H1 (cell line): ENCODE measurements around the gene MPIG6B. TPM values are rescaled to one million over a fixed set of nuclear protein-coding genes. Genes with fewer than 3 reads are reported as not detected.

Source experiments
- CTCF ChIA-PET: fragments of 300-600 bp; sonication (Branson Sonifier 250); formaldehyde crosslinking; loops from one replicate; lab custom pipeline; 2021; ENCODE audit not compliant: partially characterized antibody; lab: Charles Lee
- POLR2A ChIA-PET: fragments of 300-600 bp; sonication (Branson Sonifier 250); formaldehyde crosslinking; loops from one replicate; lab custom pipeline; 2021; ENCODE audit warnings: inconsistent platforms; ENCODE audit not compliant: partially characterized antibody; lab: Charles Lee
- DNase-seq, 2 experiments: peaks; one replicate each; pipeline versions ENCODE4 v3.0.0 to v3.0.0-alpha.2; 2010 to 2022; ENCODE audit warnings: low spot score in 2 of 2, low read depth in 1 of 2, mixed read lengths in 1 of 2
- FAIRE-seq: peaks from 2 replicates; lab custom pipeline; 2011; peaks lifted over from hg19 to GRCh38; lab: Jason Lieb, UNC
- H2AFZ ChIP-seq: 2 replicates; pipeline ENCODE4 v1.8.1; 2012; ENCODE audit warnings: low read length, inconsistent platforms
- H2AK5ac ChIP-seq: 2 replicates; pipeline ENCODE4 v1.6.1; 2013; ENCODE audit warnings: low read depth, low read length
- H2BK120ac ChIP-seq: replicated peaks from 2 replicates; pipeline ENCODE3; 2013; ENCODE audit warnings: low read depth, low read length, inconsistent platforms
- H2BK12ac ChIP-seq: 2 replicates; pipeline ENCODE4 v1.6.1; 2013; ENCODE audit warnings: low read depth, low read length
- H2BK15ac ChIP-seq: 2 replicates; pipeline ENCODE4 v1.6.1; 2013; ENCODE audit warnings: low read length
- H2BK20ac ChIP-seq: 2 replicates; pipeline ENCODE4 v1.6.1; 2013; ENCODE audit warnings: low read length
- H2BK5ac ChIP-seq: 2 replicates; pipeline ENCODE4 v1.6.1; 2013; ENCODE audit warnings: low read depth, low read length
- H3K14ac ChIP-seq: 2 replicates; pipeline ENCODE4 v1.6.1; 2013; ENCODE audit warnings: inconsistent platforms; ENCODE audit not compliant: insufficient read length
- H3K18ac ChIP-seq: 2 replicates; pipeline ENCODE4 v1.6.1; 2013; ENCODE audit warnings: low read length; ENCODE audit errors: extremely low read depth
- H3K23ac ChIP-seq: 2 replicates; pipeline ENCODE4 v1.6.1; 2013; ENCODE audit warnings: inconsistent platforms; ENCODE audit not compliant: insufficient read length
- H3K23me2 ChIP-seq: 2 replicates; pipeline ENCODE4 v1.6.1; 2013; ENCODE audit warnings: low read depth, low read length
- H3K27ac ChIP-seq: 2 replicates; pipeline ENCODE4 v1.6.1; 2011; ENCODE audit warnings: low read depth, low read length, inconsistent platforms
- H3K27me3 ChIP-seq, 4 experiments: replicated peaks in 1 of 4; 1 replicate in 1 of 4; 2 replicates in 3 of 4; pipeline versions ENCODE4 v1.6.1 to v1.8.1; 2011 to 2013; ENCODE audit warnings: low read length in 3 of 4, mild to moderate bottlenecking in 3 of 4, inconsistent platforms in 2 of 4, mixed read lengths in 2 of 4, moderate library complexity in 1 of 4; ENCODE audit not compliant: control insufficient read depth in 3 of 4, insufficient read depth in 3 of 4; ENCODE audit errors: extremely low read depth in 1 of 4
- H3K36me3 ChIP-seq, 4 experiments: 2 replicates each; pipeline versions ENCODE4 v1.6.1 to v1.8.1; 2011 to 2013; ENCODE audit warnings: mild to moderate bottlenecking in 4 of 4, low read length in 3 of 4, moderate library complexity in 2 of 4, control low read depth in 1 of 4, inconsistent platforms in 1 of 4; ENCODE audit not compliant: insufficient read depth in 4 of 4, control insufficient read depth in 2 of 4
- H3K4ac ChIP-seq: replicated peaks from 2 replicates; pipeline ENCODE3; 2013; ENCODE audit warnings: low read length, low read depth, mixed read lengths, inconsistent platforms; ENCODE audit not compliant: insufficient read length
- H3K4me1 ChIP-seq, 4 experiments: replicated peaks in 1 of 4; 1 replicate in 1 of 4; 2 replicates in 3 of 4; pipeline versions ENCODE4 v1.6.1 to v1.8.1; 2011 to 2013; ENCODE audit warnings: low read length in 3 of 4, inconsistent platforms in 2 of 4, mixed read lengths in 1 of 4; ENCODE audit not compliant: insufficient read depth in 4 of 4, control insufficient read depth in 3 of 4
- H3K4me2 ChIP-seq, 2 experiments: 2 replicates each; pipeline versions ENCODE4 v1.6.1 to v1.8.1; 2011 to 2013; ENCODE audit warnings: low read depth in 2 of 2, low read length in 2 of 2, control low read depth in 1 of 2, inconsistent platforms in 1 of 2, mild to moderate bottlenecking in 1 of 2; ENCODE audit not compliant: insufficient read depth in 1 of 2
- H3K4me3 ChIP-seq, 4 experiments: fragments of 200-600, 300-600 bp in 1 of 4; sonication (generic), shearing (Covaris generic), sonication (Bioruptor Twin) in 1 of 4; 2 replicates each; pipeline versions ENCODE4 v1.5.1 to v1.8.1; 2011 to 2016; ENCODE audit warnings: low read length in 4 of 4, low read depth in 3 of 4, control low read depth in 2 of 4, inconsistent platforms in 2 of 4, mild to moderate bottlenecking in 2 of 4, mixed read lengths in 1 of 4, moderate library complexity in 1 of 4; ENCODE audit not compliant: insufficient read depth in 2 of 4; ENCODE audit errors: extremely low read depth in 1 of 4
- H3K56ac ChIP-seq: replicated peaks from 2 replicates; pipeline ENCODE3; 2013; ENCODE audit warnings: low read depth, mild to moderate bottlenecking, mixed read lengths, low read length, inconsistent platforms; ENCODE audit not compliant: insufficient read length
- H3K79me1 ChIP-seq: 2 replicates; pipeline ENCODE4 v1.6.1; 2013; ENCODE audit warnings: low read depth, low read length, control low read depth
- H3K79me2 ChIP-seq, 2 experiments: 2 replicates each; pipeline versions ENCODE4 v1.6.1 to v1.8.1; 2012 to 2013; ENCODE audit warnings: low read length in 2 of 2, mild to moderate bottlenecking in 2 of 2, inconsistent platforms in 1 of 2; ENCODE audit not compliant: insufficient read depth in 2 of 2, control insufficient read depth in 1 of 2
- H3K9ac ChIP-seq, 4 experiments: replicated peaks in 1 of 4; 1 replicate in 1 of 4; 2 replicates in 3 of 4; pipeline versions ENCODE4 v1.6.1 to v1.8.1; 2011 to 2013; ENCODE audit warnings: low read depth in 3 of 4, low read length in 3 of 4, control low read depth in 2 of 4, mild to moderate bottlenecking in 2 of 4, moderate library complexity in 2 of 4, inconsistent platforms in 1 of 4; ENCODE audit errors: extremely low read depth in 1 of 4
- H3K9me3 ChIP-seq, 2 experiments: 2 replicates each; pipeline versions ENCODE4 v1.6.1 to v1.8.1; 2012 to 2013; ENCODE audit warnings: mild to moderate bottlenecking in 2 of 2, moderate library complexity in 2 of 2, control low read depth in 1 of 2, inconsistent platforms in 1 of 2, low read depth in 1 of 2, low read length in 1 of 2, mixed read lengths in 1 of 2; ENCODE audit not compliant: insufficient read depth in 2 of 2
- H4K20me1 ChIP-seq, 2 experiments: replicated peaks in 1 of 2; 2 replicates each; pipeline versions ENCODE3 to v1.8.1; 2011 to 2013; ENCODE audit warnings: inconsistent platforms in 2 of 2, low read length in 2 of 2, mild to moderate bottlenecking in 1 of 2; ENCODE audit not compliant: insufficient read depth in 2 of 2, control insufficient read depth in 1 of 2
- H4K5ac ChIP-seq: 2 replicates; pipeline ENCODE4 v1.6.1; 2013; ENCODE audit warnings: low read length, low read depth, mixed read lengths, inconsistent platforms; ENCODE audit not compliant: insufficient read length
- H4K8ac ChIP-seq: 2 replicates; pipeline ENCODE4 v1.8.0; 2013; ENCODE audit warnings: mild to moderate bottlenecking, moderate library complexity, low read length, inconsistent platforms; ENCODE audit not compliant: insufficient read depth; ENCODE audit errors: extremely low read depth
- H4K91ac ChIP-seq: replicated peaks from 2 replicates; pipeline ENCODE3; 2013; ENCODE audit warnings: low read length, mixed read lengths, inconsistent platforms; ENCODE audit not compliant: insufficient read length
- ATF3 ChIP-seq: IDR thresholded peaks from 2 replicates; pipeline ENCODE4 v1.6.1; 2011; ENCODE audit warnings: low read depth, mild to moderate bottlenecking, low read length; ENCODE audit not compliant: insufficient read depth
- CBX5 ChIP-seq: fragments of 300-800, 300-1000 bp; sonication (generic); IDR thresholded peaks from 2 replicates; pipeline ENCODE4 v1.7.1; 2016; ENCODE audit warnings: antibody characterized with exemption, low read length, low read depth
- RAD21 ChIP-seq, 2 experiments: IDR thresholded peaks in 1 of 2; conservative IDR thresholded peaks in 1 of 2; 2 replicates each; pipeline ENCODE4 v1.6.1; 2011; ENCODE audit warnings: low read depth in 2 of 2, low read length in 2 of 2, improper control_type of control experiment in 1 of 2, inconsistent platforms in 1 of 2, mild to moderate bottlenecking in 1 of 2, moderate library complexity in 1 of 2
- SUZ12 ChIP-seq: fragments of 200-600 bp; sonication (generic); IDR thresholded peaks from 2 replicates; pipeline ENCODE4 v1.6.1; 2012; ENCODE audit warnings: mild to moderate bottlenecking, inconsistent platforms, low read length, moderate library complexity, mixed read lengths
- WGBS, 2 experiments: shearing (Covaris generic) in 1 of 2; methylation state at CpG; one replicate each; pipeline versions ENCODE4 v1.1.6 to v1.1.7; 2013 to 2015; ENCODE audit warnings: low lambda C conversion rate in 2 of 2, mixed read lengths in 2 of 2, inconsistent platforms in 1 of 2, low coverage in 1 of 2, missing lambda C conversion rate in 1 of 2; ENCODE audit not compliant: insufficient replicate concordance in 2 of 2, insufficient coverage in 1 of 2, insufficient read length in 1 of 2; ENCODE audit errors: extremely low coverage in 1 of 2, missing lambda C conversion rate in 1 of 2; 5-methylcytosine and 5-hydroxymethylcytosine counted together
- polyA plus RNA-seq, 7 experiments: library from polyadenylated mRNA; depleted of rRNA in 3 of 7; stranded (reverse) in 5 of 7; unstranded in 2 of 7; fragments of >200 nt in 5 of 7; fragments of 200-250 nt in 2 of 7; gene quantifications; 1 replicate in 5 of 7; 2 replicates in 1 of 7; 4 replicates in 1 of 7; pipeline versions ENCODE4 v1.2.1 to v1.2.3, GENCODE V29; 2011 to 2013; ENCODE audit warnings: missing spikeins in 2 of 7, mixed read lengths in 2 of 7
- total RNA-seq: library from RNA; stranded (reverse); fragmentation: NEBNext Ultra II Directional; extraction: Animal tissue kit (Norgen Biotek cat#: 25700); gene quantifications from 2 replicates; pipeline ENCODE4 v1.2.1, GENCODE V29; 2021
- TF ChIP-seq, protein P1 (sequence below): IDR thresholded peaks from 2 replicates; pipeline ENCODE4 v1.6.1; 2012; ENCODE audit warnings: low read length, inconsistent platforms

MPIG6B gene
- total and polyA plus RNA-seq, 2 of the 8 experiments (the other 6 are each of a cell fraction or from before 2014, with no cell fraction given), result 0.18 TPM; not detected in 1

DNA sequence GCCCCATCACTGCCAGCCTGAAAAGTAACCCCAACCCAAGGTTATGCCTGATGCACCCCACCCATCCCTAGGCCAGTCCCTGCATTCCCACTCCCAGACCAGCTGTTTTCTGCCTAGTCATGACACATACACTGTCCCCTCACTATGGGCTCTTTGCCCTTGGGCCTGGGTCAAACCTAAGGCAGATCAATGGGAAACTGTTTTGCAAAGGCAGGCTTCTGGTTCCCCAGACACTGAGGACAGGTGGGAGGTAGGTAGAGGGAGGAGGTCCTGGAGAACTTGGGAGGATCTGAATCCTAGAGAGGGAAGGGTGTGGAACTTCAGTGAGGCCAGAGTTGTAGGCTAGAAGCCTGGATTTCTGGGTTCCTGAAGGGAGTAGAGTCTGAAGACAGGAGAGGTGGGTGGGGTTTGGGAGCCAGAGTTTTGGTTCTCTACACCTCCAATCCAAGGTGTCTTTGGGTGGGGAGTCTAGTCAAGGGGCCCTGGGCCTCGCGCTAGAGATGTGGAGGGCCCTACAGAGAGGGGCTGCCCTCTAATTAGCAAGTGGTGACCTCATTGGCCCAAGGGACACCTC, 11.2 kb downstream of the MPIG6B start:
- no peak overlapping the region; the same call in 1 of the 2 replicates for H2BK20ac ChIP-seq
- no peaks in the 10 kb centered on the region for H3K27me3 ChIP-seq
- H3K4me2 ChIP-seq, result peak overlapping the region; percentile 78 to 99
- H3K27ac ChIP-seq, result peak overlapping the region; percentile 25; the same call in 1 of the 2 replicates
- H3K9ac ChIP-seq, result no peak overlapping the region; a peak in 2 of 7 replicates
- H2BK15ac ChIP-seq, result peak overlapping the region; percentile 4; the same call in 1 of the 2 replicates
- H3K4ac ChIP-seq, result peak overlapping the region; percentile 5
- POLR2A ChIA-PET, result interaction anchor here (0.7 to 8.7 kb wide), 13 partner anchors 10 to 347 kb away, joined by 3 to 73 read pairs (median 4); partner anchors contain the start of genes CSNK2B, DDX39B, GPANK1 and LY6G6C
- H3K23me2 ChIP-seq, result peaks cover 20% of the 10 kb centered on the region
- FAIRE-seq, result no peak
- no peak overlapping the region for H3K14ac ChIP-seq
- peaks cover 4 to 5% of the 10 kb centered on the region in 2 experiments for H4K20me1 ChIP-seq
- no peak overlapping the region for H2BK120ac ChIP-seq
- peaks cover 8% of the 10 kb centered on the region; the same call in 1 of the 2 replicates for H3K79me1 ChIP-seq
- H3K79me2 ChIP-seq, result peaks cover 0 to 26% of the 10 kb centered on the region in 2 experiments; a peak in 2 of 4 replicates
- H2BK12ac ChIP-seq, result peak overlapping the region; percentile 3; the same call in 1 of the 2 replicates
- 0 out of 2 replicates have a peak overlapping the region, but pooled peaks have one; percentile 3 for H2AK5ac ChIP-seq
- H4K8ac ChIP-seq, result no peak overlapping the region
- H3K4me1 ChIP-seq, result peaks cover 22 to 32% (median 25%) of the 10 kb centered on the region in 4 experiments
- H4K91ac ChIP-seq, result no peak overlapping the region
- no peak overlapping the region for H3K23ac ChIP-seq
- TF ChIP-seq, protein P1, sequence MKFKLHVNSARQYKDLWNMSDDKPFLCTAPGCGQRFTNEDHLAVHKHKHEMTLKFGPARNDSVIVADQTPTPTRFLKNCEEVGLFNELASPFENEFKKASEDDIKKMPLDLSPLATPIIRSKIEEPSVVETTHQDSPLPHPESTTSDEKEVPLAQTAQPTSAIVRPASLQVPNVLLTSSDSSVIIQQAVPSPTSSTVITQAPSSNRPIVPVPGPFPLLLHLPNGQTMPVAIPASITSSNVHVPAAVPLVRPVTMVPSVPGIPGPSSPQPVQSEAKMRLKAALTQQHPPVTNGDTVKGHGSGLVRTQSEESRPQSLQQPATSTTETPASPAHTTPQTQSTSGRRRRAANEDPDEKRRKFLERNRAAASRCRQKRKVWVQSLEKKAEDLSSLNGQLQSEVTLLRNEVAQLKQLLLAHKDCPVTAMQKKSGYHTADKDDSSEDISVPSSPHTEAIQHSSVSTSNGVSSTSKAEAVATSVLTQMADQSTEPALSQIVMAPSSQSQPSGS, result 0 out of 2 replicates have a peak, but pooled peaks have one; percentile 94
- peak; percentile 60 for TF ChIP-seq ATF3
- TF ChIP-seq SUZ12, result no peak
- no peak for TF ChIP-seq CBX5
- TF ChIP-seq RAD21 (IDR thresholded peaks at IDR 0.05 in 1 of 2, conservative IDR thresholded peaks at IDR 0.05 in 1 of 2; ENCODE audit: low read depth in 2 of 2, low read length in 2 of 2), result peak in 1 of 2 experiments; percentile 4; a peak in 1 of 4 replicates
- WGBS, 2 experiments, result 0% methylated on average over 2 of the region's 2 CpGs; no CpG with 5 or more reads in 1 of the 2 experiments
- peak overlapping the region; percentile 82 to 98 (median 92) for H3K4me3 ChIP-seq
- no peak overlapping the region for H4K5ac ChIP-seq
- H3K9me3 ChIP-seq, result no peaks in the 10 kb centered on the region
- no peak overlapping the region for H2AFZ ChIP-seq
- DNase-seq, result no peak
- H3K18ac ChIP-seq, result no peak overlapping the region; the same call in 1 of the 2 replicates
- peak overlapping the region; percentile 53; the same call in 1 of the 2 replicates for H2BK5ac ChIP-seq
- CTCF ChIA-PET, result interaction anchor here (1.0 to 5.6 kb wide), 5 partner anchors 11 to 96 kb away, joined by 3 to 23 read pairs (median 5); partner anchors contain the start of gene MPIG6B
- H3K56ac ChIP-seq, result no peak overlapping the region
- peaks cover 10 to 30% (median 21%) of the 10 kb centered on the region in 4 experiments for H3K36me3 ChIP-seq
